Suppressor macrophage treated with lipopolysaccharide for 1 hour (primary cell): ENCODE measurements around the gene GALNT18.

ENCODE experiments used
- DNase-seq, 3 donors: peaks; one replicate each; pipeline ENCODE4 v3.0.0-alpha.2; 2020 to 2022

The GALNT18 gene

DNA sequence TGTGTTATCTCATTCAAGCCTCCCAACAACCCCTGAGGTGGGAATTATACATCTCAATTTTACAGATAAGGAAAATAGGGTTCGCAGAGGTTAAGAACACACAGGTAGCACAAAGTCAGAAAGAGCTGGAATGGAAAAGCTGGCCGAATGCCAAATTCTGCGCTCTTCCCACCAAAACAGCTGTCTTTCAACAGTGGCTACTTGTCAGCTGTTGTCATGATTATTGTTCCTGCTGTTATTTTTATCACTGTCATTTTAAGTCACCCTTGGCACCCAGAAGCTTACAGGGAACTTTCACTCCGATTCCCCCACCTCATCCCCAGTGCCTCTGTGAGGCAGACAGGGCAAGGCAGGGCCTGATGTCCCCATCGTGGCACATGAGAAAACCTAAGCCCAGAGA lies 194.3 kb downstream of the GALNT18 start:
- no peak for DNase-seq

DNA sequence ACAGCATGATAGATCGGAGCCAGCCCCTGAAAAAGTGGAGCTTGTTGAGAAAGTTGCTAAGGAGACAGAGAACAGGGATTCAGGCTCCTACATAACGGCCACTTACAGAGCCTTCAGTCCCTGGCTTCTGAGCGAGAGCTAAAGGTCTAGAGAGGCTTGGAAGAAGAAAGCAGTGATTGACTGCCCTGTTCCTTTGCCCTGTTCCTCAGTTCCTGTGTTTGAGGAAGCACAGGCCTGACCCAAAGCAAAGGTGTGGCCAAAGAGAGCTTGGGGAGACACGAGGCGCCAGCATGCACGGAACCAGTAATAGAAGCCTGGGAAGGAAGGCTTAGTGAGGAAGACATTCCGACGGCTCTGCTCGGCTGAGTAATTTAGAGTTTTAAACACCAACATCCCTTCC lies 194.7 kb downstream of the GALNT18 start:
- DNase-seq, result no peak

DNA sequence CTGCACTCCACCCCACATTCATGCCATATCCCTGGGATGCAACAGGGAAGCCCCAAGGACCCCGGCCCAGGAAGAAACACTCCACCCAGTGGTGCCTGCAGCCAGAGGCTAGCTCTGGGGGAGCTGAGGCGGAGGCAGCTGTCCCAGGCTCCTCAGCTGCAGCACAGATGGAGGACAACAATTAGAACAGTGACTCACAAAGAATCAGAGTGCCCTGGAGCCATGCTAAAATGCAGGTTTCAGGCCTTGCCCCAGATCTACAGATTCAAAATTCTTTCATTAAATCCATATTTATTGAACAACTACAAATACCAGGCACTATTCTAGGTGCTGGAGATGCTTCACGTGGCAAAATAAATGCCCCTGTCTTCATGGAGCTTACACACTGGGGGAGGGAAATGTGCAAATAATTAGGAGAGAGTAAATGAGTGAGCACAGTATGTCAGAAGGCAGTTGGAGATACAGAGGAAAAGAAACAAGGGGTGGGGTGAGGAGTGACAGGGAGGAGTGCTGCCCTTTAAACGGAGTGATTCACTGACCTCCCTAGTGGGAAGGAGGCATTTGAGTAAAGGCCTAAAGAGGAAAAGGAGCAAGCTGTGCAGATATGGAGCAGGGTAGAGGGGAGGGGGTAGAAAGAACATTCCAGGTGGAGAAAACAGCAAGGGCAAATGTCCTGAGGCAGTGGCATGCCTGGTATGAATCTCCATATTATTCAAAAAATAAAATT lies 195.4 kb downstream of the GALNT18 start:
- no peak for DNase-seq

DNA sequence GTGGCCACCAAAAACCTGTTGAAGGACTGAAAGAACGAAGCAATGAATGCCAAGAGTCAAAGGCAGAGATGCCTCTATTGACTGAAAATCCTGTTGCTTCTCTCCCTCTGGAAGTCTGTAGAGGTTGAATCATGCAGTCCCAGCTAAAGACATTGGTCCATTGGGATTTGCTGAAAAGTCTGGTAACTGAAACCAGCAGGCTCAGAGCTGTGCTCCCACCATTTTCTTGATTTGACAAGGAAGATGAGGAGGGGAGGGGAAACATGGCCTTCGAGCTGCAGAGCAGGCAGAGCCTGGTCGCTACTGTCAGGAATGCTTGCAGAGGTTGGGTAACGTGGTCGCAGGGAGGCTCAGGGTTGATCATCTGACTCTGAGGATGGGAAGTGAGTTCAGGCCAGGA lies 196.0 kb downstream of the GALNT18 start:
- no peak for DNase-seq

DNA sequence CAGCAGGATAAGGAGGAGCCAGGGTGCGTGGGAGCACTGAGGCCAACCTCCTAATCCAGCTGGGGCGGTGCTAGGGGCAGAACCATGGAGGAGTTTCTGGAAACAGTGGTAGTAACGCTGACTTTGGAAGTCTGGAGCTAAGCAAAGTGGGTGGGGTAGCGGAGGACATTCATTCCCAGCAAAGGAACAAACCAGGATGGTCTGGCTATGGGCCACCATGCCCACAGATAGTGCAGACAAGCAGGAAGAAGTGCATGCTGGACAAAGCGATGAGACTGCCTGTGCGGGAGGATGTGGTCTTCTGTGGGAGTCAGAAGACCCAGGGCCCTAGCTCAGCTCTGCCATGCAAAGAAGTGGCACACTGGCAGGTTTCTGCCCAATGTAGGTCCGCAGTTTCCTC lies 197.1 kb downstream of the GALNT18 start:
- no peak for DNase-seq

DNA sequence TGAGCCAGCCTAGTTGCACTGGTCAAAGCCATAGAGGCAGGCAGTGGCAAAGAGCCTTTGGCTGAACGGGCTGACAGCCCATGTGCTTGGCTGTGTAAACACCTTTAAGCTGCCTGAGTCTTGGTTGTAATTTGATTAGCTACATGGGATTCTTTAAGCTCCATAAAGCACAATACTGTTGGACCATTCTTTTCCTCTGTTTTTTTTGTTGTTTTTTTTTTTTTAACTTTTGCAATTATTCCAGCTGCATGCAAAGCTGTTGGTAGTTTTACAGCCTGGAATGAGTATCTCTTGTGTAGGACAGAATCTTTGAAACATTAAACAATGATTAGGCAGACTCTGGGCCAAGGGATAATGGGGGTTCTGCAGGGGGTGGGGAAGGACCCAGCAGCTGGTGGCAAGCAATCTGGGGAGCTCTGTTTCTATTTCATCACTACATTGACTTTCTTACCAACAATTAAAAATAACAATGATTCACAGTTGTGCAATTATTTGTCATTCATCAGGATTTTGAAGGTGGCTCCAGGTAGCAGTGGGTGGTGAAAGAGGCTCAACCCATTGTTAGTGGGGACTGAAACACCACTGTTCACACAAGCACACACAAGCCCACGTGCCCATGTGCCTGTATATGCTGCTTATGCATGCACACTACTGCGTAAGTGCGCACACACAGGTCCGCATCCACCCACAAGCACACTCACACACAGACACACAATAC lies 199.2 kb downstream of the GALNT18 start:
- no peak for DNase-seq

DNA sequence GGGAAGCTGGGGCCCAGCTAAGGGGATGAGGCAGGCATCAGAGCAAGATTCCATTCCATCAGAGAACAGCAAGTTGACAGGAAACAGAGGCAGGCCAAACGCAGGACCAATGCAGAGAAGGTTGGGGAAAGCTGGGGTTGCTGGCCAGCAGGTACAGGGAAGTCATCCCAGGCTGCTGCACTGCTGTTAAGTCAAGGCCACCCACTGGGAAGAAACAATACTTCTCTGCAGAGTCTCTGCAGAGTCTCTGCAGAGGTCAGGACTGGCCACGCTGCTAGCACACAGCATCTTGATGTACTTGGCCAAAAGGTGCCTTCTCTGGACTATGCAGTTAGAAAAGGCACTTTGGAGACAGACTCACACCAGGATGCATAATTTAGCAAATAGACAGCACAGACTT lies 200.3 kb downstream of the GALNT18 start:
- DNase-seq, result no peak

DNA sequence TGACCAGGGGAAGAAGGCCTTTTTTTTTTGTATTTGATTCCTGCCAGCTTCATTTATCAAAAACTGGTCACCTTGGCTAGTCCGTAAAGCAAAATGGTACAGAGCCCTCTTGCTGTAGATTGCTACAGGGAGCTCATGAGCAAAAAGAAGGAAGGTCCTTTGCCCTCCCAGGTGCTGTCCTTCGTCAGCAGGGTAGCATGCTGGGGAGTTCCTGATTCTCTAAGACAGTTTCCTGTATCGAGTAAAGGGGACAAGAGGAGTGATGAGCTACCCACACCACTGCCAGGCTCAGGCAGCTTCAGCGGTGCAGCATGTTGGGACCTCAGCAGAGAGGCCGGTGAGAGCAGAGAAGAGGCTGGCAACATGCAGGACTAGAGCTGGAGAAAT lies 200.9 kb downstream of the GALNT18 start:
- no peak for DNase-seq

DNA sequence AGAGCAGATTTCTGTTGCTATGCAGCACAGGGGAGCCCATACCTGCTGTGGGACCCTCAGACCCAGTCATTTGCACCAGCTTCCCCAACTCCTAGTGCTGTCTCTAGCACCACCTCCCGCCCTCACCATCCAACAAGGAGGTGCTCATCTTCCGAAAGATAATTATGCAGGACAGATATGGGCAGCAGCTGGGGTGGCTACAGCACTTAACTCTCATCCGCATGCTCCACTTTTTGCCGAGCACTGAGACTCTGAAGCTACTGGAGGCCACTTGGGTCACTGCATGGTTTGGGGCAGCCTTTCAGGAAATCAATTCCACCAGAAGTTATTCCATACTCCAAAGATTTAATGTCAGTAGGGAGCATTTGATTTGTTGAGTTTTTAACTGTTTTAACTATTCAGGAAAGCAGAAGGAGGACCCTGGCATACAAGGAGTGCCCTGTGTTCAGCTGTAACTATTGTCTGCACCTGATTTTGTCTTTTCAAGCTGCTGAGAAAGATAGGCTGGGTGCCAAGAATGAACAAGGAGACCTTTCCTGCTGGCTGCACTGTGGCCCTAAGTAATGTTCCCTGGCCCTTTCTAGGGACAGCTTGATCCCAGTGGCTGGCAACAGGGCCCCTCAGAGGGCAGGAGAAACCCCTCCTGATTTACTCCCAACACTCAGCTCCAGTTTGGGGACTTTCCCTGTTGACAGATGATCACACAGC lies 201.5 kb downstream of the GALNT18 start:
- DNase-seq, result no peak

DNA sequence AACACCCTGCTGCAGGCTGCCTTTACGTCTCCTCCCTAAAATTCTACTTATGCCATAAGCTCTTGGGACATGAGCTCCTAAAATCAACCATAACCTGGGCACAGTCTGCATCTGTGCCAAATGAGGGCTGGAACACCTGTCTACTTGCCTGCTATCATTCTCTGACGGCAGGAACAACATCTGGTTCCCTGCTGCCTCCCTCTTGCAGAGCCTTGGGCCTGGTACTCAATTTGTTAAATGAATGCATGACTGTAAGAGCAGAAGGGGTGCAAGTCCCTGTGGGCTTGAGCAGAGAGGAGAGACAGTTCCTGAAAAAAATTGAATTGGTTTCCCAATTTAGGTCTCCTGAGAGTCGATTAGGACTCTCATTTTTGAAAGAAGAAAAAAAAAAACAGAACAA lies 202.1 kb downstream of the GALNT18 start:
- no peak for DNase-seq

DNA sequence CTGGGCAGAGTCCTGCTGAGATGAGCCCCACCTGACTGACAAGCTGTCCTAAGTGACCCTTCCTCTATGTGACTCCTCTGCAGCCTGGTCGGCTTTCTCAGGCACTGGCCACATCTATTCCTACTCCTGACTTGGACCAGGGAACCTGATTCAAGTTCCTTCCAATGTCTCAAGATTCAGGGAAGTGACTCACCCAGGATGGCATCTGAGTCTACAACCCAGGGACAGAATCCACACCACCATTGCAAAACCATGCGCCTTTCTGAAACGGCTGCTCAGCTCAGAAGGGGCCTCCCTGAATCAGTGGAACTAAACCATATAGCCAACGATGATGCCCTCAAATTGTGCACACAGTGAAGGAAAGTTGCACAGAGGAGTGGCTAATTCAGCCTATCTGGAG lies 204.9 kb downstream of the GALNT18 start:
- DNase-seq, result peak; percentile 51 to 78 (median 67)

DNA sequence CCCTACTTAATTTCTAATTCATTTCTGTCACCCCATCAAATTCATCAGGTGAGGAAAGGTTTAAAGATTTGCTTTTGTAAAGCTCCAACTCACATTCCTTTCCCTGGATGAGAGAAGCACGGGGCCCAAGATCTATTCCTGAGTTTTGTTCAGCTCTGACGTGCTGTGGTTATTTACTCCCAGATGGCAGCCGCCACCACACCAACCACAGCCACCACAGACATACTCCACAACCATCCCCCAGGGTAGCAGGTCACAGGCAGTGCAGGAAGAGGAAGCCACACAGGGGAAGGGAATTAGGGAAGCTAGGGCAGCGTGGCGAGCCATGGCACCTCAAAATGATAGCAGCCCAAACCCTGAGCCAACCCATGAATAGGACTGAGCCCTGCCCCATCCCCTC lies 205.3 kb downstream of the GALNT18 start:
- DNase-seq, result peak; percentile 62 to 69 (median 64)

DNA sequence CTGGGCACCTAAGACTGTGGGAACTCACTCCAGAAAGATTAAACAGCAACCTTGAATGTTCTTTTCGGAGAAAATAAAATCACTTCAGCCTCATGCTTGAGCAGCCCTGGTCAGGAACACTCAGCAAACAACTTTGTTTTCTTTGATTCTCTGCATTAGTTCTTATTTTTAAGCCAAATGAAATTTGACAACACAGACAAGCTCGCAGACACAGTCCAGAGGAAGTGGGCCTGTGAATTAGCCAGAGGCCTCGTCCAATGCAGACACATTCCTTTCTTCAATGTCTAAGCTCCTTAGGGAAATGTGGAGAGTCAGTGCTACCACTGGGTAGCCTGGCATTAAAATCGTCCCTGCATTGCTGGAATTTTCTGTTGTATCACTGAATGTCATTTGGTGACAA lies 205.9 kb downstream of the GALNT18 start:
- no peak for DNase-seq

DNA sequence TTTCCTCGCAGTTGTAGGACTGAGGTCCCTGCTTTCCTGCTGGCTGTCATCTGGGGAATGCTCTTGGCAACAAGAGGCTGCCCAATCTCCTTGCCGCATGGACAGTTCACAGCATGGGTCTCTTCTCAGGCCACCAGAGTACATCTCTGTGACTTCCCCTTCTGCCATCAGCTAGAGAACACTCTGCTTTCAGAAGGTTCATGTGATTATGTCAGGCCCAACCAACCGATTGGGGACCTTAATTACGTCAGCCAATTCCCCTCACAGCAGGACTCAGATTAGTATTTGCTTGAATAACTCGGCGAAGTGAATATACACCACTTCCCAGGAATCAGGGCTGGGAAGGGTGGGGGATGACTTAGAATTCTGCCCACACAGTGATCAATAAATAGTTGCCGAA lies 206.8 kb downstream of the GALNT18 start:
- DNase-seq, result peak in 2 of 3 donors; percentile 4 to 14

DNA sequence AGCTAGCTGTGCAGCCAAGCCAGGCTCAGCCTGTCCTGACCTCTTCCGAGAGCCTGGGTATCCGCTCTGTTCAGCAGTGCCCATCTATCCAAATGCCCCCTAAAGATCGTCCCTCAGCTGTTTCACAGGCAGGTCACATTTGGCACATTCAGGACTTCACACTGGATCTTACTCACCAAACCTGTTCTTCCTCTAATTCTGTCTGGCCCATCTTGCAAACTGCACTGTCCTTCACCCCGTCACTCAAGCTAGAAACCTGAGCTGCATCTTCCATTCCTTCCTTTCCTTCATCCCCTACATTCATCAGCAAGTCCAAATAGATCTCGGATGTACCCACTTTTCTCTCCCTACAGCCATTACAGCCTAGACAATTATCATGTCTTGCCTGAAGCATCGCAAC lies 208.0 kb downstream of the GALNT18 start:
- no peak for DNase-seq

DNA sequence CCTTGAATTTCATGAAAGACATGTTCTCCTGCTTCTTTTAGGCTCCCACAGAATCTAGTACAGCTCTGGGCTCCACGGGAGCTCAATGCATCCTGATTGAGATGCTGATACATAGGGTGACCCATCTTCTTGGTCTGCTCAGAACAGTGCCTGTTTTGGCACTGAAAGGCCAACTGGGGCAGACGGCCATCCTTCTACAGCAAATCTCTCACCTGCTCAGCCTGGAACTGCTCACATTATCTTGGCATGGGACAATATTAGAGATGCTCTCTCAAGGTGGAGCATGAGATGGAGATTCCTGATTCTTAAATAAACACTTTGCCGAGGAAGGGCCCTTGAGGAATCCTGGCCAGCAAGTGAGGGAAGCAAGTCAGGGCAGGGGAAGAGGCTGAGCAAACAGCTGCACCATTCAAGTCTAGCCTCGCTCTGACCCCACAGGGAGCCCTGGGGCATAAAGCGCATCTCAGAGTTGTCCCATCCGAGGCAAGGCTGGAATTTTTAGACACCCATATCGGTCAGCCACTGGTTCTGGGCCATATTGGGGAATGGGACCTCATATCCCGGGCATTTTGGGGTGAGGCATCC lies 210.3 kb downstream of the GALNT18 start:
- no peak for DNase-seq

DNA sequence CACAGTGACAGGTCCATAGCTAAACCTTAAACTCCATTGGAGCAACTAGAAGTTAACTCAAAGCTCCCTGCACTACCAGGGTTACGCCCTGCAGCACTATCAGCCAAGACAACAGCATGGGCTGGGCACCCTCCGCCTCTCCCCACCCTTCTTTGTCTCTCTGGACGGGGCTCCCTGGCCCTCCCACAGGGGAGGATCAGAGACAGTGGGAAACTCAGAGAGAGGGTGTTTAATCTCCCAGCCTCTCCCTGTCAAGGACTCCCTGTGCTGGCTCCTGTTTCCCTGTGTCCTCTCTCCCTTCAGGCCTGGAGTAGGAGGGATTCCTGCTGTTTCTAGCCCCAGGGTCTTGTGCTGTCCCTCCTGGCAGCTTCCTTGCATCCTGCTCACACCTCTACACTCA lies 211.9 kb downstream of the GALNT18 start:
- no peak for DNase-seq

DNA sequence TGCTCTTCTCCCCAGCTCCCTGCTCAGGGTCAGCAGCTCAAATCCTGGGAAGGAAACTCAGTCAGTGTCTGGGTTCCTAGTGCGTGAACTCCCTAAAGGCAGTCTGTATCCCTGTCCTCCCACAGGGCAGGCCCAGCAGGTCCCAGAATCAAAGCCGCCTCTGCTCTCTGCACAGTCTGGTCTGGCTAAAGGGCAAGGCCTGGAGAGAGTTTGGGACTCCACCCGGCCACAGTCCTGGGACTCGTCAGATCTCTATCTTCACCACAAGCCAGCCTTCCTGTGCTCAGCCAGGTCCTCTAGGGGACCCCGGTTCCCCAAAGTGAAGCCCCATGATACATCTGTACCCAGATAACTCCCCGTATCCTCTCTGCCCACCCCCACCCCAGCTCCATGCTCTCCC lies 212.6 kb downstream of the GALNT18 start:
- no peak for DNase-seq

DNA sequence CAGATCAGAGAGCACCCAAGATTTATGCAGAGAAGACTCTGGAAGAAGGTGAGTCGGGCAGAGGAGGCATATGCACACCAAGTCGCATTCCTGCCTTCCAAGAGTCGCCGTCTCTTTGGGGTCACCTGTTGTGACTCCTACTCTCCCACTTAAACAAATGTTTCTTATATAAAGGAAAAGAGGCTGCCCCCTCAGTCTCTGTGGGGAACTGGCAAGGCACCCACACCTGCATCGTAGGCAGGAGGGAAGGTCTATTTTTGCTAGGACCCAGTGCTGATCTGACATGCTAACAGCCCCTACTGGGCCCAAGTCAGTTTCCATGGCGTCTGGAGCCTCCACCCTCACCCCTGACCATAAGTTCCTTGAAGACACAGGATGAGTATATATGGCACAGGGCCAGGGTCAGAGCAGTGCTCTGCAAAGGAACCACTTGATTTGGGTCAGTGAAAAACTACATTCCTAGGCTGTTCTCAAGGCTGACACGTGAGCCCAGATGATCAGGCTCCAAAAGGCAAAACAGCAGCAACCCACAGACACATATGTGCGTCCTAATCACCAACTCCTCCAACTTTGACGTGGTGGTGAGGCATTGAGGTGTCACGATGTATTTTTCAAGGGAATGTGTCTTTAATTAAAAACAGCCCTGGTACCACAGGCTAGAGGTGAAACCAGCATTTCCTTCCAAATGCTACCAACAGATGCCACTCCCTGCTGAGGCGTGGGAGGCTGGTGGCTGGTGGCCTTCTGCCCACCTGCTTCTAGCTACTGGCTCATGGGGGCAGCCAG lies 213.2 kb downstream of the GALNT18 start:
- DNase-seq, result no peak

DNA sequence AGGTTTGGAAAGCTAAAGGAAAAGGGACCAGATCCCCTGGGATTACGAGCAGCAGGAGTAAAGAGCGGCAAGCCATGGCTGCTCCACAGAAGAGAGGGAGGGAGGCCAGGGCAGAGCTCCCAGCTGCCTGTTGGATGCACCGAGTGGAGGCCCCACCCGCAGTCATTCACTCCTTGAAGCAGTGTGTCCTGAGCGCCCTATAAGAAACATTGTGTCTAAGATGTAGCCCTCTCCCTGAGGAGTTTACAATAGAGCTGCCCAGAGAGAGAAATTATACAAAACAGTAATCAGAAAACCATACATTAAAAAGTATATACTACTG lies 214.1 kb downstream of the GALNT18 start:
- no peak for DNase-seq

DNA sequence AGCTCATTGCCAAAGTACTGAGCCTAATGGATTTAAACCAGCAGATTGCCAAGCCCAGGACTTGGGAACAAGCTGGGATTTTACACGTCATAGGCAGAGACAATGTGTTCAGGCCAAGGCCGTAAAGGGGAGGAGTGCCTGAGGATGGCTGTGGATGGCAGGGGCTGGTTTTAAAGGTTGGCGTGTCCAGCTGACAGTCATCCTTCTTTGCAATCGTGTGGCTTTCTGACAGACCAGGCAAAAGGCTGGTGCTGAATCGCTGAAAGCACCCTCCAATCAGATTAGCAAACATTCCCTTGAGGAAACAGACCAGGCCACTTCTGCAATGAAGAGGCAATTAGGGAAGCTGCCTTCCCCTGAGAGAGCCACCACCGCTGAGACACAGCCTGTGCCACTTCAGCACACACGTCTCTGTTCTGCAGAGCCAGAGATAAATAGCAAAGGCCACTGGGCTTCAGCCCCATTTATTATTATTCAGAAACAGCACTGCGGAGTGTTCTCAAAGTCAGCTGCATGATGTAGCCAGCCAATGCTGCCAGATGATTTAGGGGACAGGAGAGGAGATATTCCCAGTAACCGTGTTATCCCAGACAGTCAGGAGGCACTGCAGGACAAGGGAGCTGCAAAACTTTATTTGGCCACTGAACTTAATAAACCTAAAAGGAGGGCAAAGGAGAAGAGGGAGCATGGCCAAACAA lies 214.6 kb downstream of the GALNT18 start:
- peak; percentile 42 to 77 (median 49) for DNase-seq

DNA sequence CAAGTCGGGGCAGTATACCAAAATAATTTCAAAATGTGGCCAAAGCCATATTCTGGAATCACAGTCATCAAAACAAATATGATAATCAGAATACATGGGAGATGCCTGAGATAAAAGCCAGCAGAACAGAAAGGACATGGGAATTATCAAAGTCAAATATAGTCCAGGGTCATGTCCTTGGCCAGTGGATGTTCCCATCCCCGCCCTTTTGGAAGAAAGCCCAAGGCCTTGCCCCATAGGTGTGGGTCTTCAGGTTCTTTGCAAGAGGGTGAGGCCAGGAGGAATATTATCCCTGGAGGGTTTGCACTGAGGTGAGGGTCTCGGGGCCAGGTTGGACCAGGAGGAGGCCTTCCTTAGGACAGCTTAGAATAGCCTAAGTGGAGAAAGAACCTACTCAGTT lies 215.2 kb downstream of the GALNT18 start:
- no peak for DNase-seq
